ENCODE measurements around the gene HLTF. TPM values are rescaled to one million over a fixed set of nuclear protein-coding genes. Genes with fewer than 3 reads are reported as not detected.

HLTF gene
- total RNA-seq, 1 donor from 2014 or later = 12.9 TPM

DNA sequence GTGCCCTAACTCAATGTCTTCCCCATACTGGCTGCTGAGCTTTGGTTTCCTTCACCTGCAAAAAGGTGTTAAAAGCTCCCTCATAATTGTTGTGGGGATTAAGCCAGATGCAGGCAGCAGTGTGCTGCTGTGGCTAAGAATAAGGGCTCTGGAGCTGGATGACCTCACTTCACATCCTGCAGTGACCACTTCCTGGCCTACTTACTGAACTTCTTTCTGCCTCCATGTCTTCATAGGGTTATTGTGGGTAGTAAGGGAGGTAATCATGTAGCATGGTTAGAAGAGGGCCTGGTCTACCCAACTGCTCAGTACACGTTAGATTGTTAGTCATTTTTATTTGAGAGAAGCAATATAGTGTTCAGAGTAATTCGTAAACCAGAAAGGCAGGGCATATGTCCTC is 76.6 kb downstream of the HLTF start:
- Histone ChIP-seq H3K27me3 (ENCODE audit: control insufficient read depth, insufficient read depth, low read length) (no peaks in the 10 kb centered on the region), H3K4me3 (ENCODE audit: low read depth, low read length) (no peak overlapping the region), H3K36me3 (ENCODE audit: control insufficient read depth, insufficient read depth, low read length) (peaks cover 4% of the 10 kb centered on the region)
- no peak for TF ChIP-seq CTCF (IDR thresholded peaks at IDR 0.05; ENCODE audit: insufficient read depth, low read length, severe bottlenecking)
- DNase-seq (ENCODE audit: low read depth) = no peak
- no peak for FAIRE-seq

GRCh38 chr3:149007567-149008257 is 78.6 kb downstream of the HLTF start:
- no peak for TF ChIP-seq CTCF (IDR thresholded peaks at IDR 0.05; ENCODE audit: insufficient read depth, low read length, severe bottlenecking)
- no peak for FAIRE-seq

DNA sequence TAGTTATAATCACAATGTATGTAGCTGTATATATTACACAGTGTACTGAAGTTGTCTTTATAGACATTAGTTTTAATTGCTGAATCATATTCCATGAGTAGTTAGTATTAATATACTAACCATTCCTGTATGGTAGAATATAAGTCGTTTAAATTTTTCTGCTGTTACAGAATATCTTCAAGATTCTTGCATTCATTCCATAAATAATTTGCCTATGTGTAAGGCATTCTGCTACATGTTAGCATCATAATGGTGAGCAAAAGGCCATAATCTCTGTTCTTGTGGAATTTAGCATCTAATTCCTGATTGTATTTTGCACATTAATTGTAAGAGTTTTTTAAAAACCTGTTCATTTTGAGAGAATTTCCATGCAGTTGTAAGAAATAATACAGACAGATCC is 80.9 kb downstream of the HLTF start:
- H3K4me3 ChIP-seq (ENCODE audit: low read depth, low read length) = no peak overlapping the region
- no peaks in the 10 kb centered on the region for H3K27me3 ChIP-seq (ENCODE audit: control insufficient read depth, insufficient read depth, low read length)
- FAIRE-seq (no peak), DNase-seq (ENCODE audit: low read depth) (no peak)
- H3K36me3 ChIP-seq (ENCODE audit: control insufficient read depth, insufficient read depth, low read length) = peaks cover 4% of the 10 kb centered on the region
- TF ChIP-seq CTCF (IDR thresholded peaks at IDR 0.05; ENCODE audit: insufficient read depth, low read length, severe bottlenecking) = no peak

More at GRCh38 chr3:149007567-149008257, 78.6 kb downstream of the HLTF start:
- no peak overlapping the region for H3K4me3 ChIP-seq (ENCODE audit: low read depth, low read length)
- peaks cover 4% of the 10 kb centered on the region for H3K36me3 ChIP-seq (ENCODE audit: control insufficient read depth, insufficient read depth, low read length)
- H3K27me3 ChIP-seq (ENCODE audit: control insufficient read depth, insufficient read depth, low read length) = no peaks in the 10 kb centered on the region
- DNase-seq (ENCODE audit: low read depth) = no peak

GRCh38 chr3:149004622-149005021 is 81.7 kb downstream of the HLTF start:
- Histone ChIP-seq H3K4me3 (ENCODE audit: low read depth, low read length) (no peak overlapping the region), H3K36me3 (ENCODE audit: control insufficient read depth, insufficient read depth, low read length) (peaks cover 4% of the 10 kb centered on the region), H3K27me3 (ENCODE audit: control insufficient read depth, insufficient read depth, low read length) (no peaks in the 10 kb centered on the region)
- no peak for TF ChIP-seq CTCF (IDR thresholded peaks at IDR 0.05; ENCODE audit: insufficient read depth, low read length, severe bottlenecking)
- FAIRE-seq = no peak
- no peak for DNase-seq (ENCODE audit: low read depth)

- no peak overlapping the region for H3K4me3 ChIP-seq (ENCODE audit: low read depth, low read length)
- FAIRE-seq = no peak
- DNase-seq (ENCODE audit: low read depth) = peak; percentile 49
Measured at GRCh38 chr3:149003653-149004305, 82.6 kb downstream of the HLTF start.

More at GRCh38 chr3:149003653-149004305, 82.6 kb downstream of the HLTF start:
- Histone ChIP-seq H3K27me3 (ENCODE audit: control insufficient read depth, insufficient read depth, low read length) (no peaks in the 10 kb centered on the region), H3K36me3 (ENCODE audit: control insufficient read depth, insufficient read depth, low read length) (no peaks in the 10 kb centered on the region)
- no peak for TF ChIP-seq CTCF (IDR thresholded peaks at IDR 0.05; ENCODE audit: insufficient read depth, low read length, severe bottlenecking)

All from bronchial epithelial cell (primary cell).